PFSK-1 (cell line): Measurements from ENCODE around the gene XBP1.

Experiments used
- FOXP2 ChIP-seq: optimal IDR thresholded peaks from 2 replicates; pipeline ENCODE3; 2011; ENCODE audit warnings: borderline replicate concordance, control low read depth, inconsistent platforms; ENCODE audit not compliant: insufficient read depth; ENCODE audit errors: extremely low read length, extremely low read depth
- POLR2AphosphoS5 ChIP-seq: IDR thresholded peaks from 2 replicates; pipeline ENCODE4 v1.6.1; 2012; ENCODE audit warnings: low read depth, mild to moderate bottlenecking, control low read depth, low read length, moderate library complexity
- SIN3A ChIP-seq: IDR thresholded peaks from 2 replicates; pipeline ENCODE4 v1.6.1; 2012; ENCODE audit warnings: mild to moderate bottlenecking, low read length, moderate library complexity, borderline replicate concordance; ENCODE audit not compliant: insufficient read depth
- TAF1 ChIP-seq: IDR thresholded peaks from 2 replicates; pipeline ENCODE4 v1.6.1; 2012; ENCODE audit warnings: low read length, control low read depth, borderline replicate concordance; ENCODE audit not compliant: insufficient read depth
- TF ChIP-seq, protein P1 (sequence below), 2 experiments: IDR thresholded peaks; 2 replicates each; pipeline versions ENCODE4 v1.6.1 to v1.8.0; 2011 to 2012; ENCODE audit warnings: low read depth in 2 of 2, low read length in 2 of 2, control low read depth in 1 of 2, inconsistent platforms in 1 of 2, mild to moderate bottlenecking in 1 of 2, moderate library complexity in 1 of 2; ENCODE audit not compliant: insufficient read depth in 1 of 2

The XBP1 gene

GRCh38 chr22:28838971-28839370, 38.6 kb upstream of the XBP1 start:
- TF ChIP-seq FOXP2 (no peak), SIN3A (no peak), TAF1 (no peak), POLR2AphosphoS5 (no peak)
- TF ChIP-seq, protein P1, sequence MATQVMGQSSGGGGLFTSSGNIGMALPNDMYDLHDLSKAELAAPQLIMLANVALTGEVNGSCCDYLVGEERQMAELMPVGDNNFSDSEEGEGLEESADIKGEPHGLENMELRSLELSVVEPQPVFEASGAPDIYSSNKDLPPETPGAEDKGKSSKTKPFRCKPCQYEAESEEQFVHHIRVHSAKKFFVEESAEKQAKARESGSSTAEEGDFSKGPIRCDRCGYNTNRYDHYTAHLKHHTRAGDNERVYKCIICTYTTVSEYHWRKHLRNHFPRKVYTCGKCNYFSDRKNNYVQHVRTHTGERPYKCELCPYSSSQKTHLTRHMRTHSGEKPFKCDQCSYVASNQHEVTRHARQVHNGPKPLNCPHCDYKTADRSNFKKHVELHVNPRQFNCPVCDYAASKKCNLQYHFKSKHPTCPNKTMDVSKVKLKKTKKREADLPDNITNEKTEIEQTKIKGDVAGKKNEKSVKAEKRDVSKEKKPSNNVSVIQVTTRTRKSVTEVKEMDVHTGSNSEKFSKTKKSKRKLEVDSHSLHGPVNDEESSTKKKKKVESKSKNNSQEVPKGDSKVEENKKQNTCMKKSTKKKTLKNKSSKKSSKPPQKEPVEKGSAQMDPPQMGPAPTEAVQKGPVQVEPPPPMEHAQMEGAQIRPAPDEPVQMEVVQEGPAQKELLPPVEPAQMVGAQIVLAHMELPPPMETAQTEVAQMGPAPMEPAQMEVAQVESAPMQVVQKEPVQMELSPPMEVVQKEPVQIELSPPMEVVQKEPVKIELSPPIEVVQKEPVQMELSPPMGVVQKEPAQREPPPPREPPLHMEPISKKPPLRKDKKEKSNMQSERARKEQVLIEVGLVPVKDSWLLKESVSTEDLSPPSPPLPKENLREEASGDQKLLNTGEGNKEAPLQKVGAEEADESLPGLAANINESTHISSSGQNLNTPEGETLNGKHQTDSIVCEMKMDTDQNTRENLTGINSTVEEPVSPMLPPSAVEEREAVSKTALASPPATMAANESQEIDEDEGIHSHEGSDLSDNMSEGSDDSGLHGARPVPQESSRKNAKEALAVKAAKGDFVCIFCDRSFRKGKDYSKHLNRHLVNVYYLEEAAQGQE (IDR thresholded peaks at IDR 0.05; ENCODE audit: insufficient read depth in 1 of 2, low read depth in 2 of 2, low read length in 2 of 2): no peak

DNA sequence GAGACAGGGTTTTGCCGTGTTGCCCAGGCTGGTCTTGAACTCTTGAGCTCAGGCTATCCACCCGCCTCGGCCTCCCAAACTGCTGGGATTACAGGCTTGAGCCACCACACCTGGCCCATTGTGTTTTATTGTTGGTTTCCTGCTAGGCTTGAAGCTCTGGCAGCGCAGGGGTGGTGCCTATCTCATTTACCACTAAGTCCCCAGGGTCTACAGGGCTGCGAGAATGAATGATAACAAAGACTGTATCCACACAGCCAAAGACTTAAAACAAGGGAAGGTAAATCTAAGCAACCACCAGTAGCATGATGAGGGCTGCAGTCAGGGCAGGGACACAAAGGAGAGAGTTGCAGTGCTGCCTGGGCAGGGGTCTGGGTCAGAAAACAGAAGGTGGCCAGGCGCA, 37.3 kb upstream of the XBP1 start:
- no peak for TF ChIP-seq FOXP2
- TF ChIP-seq TAF1: no peak
- TF ChIP-seq, protein P1 (IDR thresholded peaks at IDR 0.05; ENCODE audit: insufficient read depth in 1 of 2, low read depth in 2 of 2, low read length in 2 of 2): no peak
- TF ChIP-seq SIN3A: no peak
- TF ChIP-seq POLR2AphosphoS5: no peak

DNA sequence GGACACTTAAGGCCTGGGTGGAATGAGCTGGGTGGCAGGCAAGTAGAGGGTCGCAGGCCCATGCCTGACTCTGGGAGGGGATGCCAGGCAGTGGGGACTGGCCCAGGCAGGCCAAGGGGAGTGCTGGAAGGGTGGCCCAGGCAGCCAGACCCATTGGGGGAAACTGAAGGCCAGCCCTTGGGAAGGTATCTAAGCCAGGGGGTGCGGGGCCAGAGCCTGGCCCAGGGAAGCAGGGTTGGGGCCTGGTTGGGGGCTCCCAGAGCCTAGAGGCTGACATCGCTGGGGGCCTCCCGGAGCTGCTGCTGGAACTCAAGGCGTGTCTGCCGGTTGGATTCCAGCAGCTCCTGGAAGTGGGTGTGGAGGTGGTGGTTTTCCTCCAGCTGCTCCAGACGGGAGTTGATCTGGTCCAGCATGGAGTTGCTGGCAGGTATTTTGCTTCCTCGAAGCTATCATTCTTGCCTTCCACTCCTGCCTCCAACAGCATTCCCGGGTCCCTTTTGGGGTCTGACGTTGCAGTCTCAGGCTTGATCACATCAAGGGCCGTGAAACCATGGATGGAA, 35.3 kb upstream of the XBP1 start:
- no peak for TF ChIP-seq SIN3A
- no peak for TF ChIP-seq TAF1
- TF ChIP-seq POLR2AphosphoS5: no peak
- TF ChIP-seq FOXP2: no peak
- TF ChIP-seq, protein P1 (IDR thresholded peaks at IDR 0.05; ENCODE audit: insufficient read depth in 1 of 2, low read depth in 2 of 2, low read length in 2 of 2): no peak

DNA sequence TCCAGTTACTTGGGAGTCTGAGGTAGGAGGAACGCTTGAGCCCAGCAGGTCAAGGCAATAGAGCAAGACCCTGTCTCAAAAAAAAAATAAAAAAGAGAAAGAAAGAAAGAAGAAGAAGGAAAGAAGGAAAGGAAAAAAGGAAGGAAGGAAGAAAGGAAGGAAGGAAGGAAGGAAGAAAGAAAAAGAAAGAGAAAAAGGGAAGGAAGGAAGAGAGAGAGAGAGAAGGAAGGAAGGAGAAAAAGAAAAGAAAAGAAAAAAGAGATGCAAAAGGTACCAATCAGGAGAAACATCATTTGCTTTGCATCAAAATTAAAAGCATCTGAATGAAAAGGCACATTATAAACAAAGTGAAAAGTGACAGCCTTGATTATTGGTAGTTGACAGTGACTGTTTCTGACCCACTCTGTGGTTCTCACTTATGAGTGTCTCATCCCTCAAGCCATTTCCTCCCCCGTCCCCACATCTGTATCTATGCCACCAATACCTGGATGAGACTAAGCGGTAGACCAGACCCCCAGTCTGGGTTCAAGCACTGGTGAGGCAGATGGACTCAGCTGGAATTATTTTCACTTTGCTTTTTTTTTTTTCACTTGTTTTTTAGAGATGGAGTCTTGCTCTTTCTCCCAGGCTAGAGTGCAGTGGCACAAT, 33.0 kb upstream of the XBP1 start:
- no peak for TF ChIP-seq SIN3A

- TF ChIP-seq, protein P1 (IDR thresholded peaks at IDR 0.05; ENCODE audit: insufficient read depth in 1 of 2, low read depth in 2 of 2, low read length in 2 of 2): no peak
- no peak for TF ChIP-seq TAF1
- TF ChIP-seq POLR2AphosphoS5: no peak
- TF ChIP-seq SIN3A: no peak
- TF ChIP-seq FOXP2: no peak
Observed at GRCh38 chr22:28832731-28833130, 32.4 kb upstream of the XBP1 start.
